GM12864 (cell line): ENCODE results near the gene FOXO3.

ENCODE experiments used
- DNase-seq: peaks from one replicate; pipeline ENCODE4 v3.0.0-alpha.2; 2011; ENCODE audit warnings: low read depth
- H3K4me3 ChIP-seq: 2 replicates; pipeline ENCODE4 v1.5.1; 2011; ENCODE audit warnings: mild to moderate bottlenecking, low read depth, low read length, control low read depth
- TF ChIP-seq, protein P1 (sequence below): IDR thresholded peaks from 2 replicates; pipeline ENCODE4 v1.5.1; 2011; ENCODE audit warnings: low read depth, mild to moderate bottlenecking, moderate library complexity, low read length, control low read depth, inconsistent platforms; ENCODE audit errors: missing control alignments

FOXO3 gene

DNA sequence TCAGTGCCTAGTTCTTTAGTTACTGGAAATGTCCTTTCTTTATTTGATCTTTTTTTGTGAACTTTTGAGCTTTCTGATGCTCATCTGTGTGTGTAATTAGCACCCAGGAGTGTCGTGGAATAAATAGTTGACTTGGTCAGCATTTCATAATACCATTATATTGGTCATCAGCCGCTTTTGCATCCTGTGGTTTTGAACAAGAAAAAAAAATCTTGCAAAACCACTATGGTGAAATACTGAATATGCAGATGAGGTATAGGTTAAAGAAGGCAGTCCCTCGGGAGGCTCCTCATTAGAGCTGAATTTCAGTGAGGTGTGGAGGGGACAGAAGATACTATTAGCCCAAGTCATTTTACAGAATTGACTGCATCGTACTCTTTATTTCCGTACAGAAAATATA is 90.1 kb downstream of the FOXO3 start:
- H3K4me3 ChIP-seq = no peak overlapping the region
- DNase-seq = no peak
- TF ChIP-seq, protein P1, sequence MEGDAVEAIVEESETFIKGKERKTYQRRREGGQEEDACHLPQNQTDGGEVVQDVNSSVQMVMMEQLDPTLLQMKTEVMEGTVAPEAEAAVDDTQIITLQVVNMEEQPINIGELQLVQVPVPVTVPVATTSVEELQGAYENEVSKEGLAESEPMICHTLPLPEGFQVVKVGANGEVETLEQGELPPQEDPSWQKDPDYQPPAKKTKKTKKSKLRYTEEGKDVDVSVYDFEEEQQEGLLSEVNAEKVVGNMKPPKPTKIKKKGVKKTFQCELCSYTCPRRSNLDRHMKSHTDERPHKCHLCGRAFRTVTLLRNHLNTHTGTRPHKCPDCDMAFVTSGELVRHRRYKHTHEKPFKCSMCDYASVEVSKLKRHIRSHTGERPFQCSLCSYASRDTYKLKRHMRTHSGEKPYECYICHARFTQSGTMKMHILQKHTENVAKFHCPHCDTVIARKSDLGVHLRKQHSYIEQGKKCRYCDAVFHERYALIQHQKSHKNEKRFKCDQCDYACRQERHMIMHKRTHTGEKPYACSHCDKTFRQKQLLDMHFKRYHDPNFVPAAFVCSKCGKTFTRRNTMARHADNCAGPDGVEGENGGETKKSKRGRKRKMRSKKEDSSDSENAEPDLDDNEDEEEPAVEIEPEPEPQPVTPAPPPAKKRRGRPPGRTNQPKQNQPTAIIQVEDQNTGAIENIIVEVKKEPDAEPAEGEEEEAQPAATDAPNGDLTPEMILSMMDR = no peak

DNA sequence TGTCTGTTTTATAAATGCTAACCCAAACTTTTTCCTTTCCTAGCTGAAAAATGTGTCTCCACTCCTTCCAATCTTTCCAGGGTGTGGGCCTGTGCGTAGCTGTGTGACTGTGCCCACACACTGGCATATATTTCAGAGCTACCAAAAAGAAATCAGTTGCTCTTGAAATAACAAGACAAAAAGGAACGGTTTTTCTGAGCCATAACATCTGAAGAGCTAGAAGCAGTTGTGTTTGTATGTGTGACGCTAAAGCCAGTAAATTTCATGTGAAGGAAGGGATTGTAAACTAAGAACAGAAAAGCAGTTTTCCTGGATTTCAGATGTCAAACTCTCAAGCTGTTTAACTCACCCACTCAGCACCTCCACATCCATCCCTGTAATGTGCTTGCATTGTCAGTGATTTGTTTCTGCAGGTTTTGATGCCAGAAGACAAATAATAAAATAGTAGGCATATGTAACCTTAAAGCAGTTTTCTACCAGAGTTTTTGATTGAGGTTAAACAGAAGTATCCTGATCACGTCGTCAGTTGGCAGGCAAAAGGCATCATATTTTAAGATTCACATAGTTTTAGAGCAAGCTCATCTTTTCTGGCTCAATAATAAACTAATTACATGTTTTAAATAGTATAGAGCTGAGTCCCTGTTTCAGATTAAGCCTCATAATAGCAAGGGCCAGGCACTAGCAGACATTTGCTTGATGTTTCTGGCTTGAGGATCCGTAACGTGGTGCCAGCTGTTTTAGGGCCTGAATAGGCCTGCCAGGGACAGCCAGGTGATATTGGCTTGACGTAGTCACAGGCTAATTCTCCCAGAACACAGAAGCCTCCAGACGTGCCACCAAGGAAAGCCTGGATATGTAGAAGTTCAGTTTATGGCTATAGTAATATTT is 90.9 kb downstream of the FOXO3 start:
- TF ChIP-seq, protein P1 = no peak
- no peak for DNase-seq
- H3K4me3 ChIP-seq = no peak overlapping the region

DNA sequence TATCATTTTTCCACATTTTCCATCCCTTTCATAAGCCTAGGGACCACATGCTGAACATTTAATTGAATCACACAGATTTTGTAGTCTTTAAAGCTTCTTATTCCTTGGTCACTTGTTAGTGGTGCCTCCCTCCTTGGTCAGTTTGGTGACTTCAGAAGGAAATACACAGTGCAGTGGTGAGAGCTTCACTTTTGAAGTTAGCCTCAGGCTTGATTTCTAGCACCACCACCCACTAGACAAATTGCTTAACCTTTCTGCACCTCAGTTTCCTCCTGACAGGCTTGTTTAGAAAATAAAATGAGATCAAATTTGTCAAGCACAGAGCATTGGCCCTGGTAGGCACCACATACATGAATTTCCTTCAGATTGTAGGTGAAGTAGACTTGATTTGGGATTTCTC is 91.7 kb downstream of the FOXO3 start:
- H3K4me3 ChIP-seq = no peak overlapping the region
- no peak for DNase-seq
- TF ChIP-seq, protein P1 = no peak

DNA sequence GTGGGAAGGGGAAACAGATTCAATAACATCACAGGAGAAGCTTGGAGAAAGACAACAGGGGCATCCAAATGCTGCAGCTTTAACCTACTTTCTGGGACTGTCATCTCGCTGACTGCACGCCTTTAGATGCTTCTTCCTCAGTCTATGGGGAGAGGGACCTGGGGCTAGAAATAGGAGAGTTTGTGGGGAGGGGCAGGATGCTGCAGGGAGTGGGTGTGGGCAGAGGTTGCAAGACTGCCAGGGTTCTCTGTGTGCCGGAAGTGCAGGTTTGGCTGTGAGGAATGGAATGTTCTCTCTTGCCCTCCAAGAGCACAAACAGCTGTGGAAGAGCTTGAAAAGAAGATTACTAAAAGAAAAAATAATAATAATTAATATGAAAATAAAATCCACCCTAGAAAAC is 93.2 kb downstream of the FOXO3 start:
- DNase-seq = no peak
- no peak overlapping the region for H3K4me3 ChIP-seq
- TF ChIP-seq, protein P1 = no peak

DNA sequence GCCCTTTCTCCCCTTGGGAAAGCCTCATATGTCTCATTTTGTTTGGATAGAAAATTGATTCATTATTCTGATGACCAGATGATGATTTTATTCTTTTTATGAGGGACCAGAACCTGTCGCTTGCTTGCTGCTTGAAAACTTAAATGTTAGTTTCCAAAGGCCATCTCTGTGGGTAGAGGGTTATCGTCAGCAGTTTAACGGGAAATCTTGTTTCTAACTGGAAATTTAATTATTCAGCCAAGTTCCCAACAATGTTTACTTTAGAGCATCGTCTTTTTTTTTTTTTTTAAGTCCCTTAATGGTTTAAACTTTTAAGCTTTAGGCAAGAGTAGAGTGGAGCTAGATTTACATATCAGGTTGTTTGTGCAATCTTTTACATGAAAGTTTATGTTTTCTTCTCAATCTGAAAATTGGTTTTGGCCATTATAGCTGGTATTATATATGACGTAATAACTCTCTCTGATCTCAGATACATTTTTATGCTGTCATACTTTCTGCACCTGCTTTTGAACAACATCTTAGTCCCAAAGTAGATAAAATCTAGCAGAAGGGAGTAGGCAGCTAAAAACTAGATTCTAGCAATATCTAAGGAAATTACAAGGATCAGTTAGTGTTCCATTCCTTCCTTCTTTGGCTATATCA is 93.9 kb downstream of the FOXO3 start:
- no peak overlapping the region for H3K4me3 ChIP-seq
- no peak for DNase-seq
- TF ChIP-seq, protein P1 = no peak

DNA sequence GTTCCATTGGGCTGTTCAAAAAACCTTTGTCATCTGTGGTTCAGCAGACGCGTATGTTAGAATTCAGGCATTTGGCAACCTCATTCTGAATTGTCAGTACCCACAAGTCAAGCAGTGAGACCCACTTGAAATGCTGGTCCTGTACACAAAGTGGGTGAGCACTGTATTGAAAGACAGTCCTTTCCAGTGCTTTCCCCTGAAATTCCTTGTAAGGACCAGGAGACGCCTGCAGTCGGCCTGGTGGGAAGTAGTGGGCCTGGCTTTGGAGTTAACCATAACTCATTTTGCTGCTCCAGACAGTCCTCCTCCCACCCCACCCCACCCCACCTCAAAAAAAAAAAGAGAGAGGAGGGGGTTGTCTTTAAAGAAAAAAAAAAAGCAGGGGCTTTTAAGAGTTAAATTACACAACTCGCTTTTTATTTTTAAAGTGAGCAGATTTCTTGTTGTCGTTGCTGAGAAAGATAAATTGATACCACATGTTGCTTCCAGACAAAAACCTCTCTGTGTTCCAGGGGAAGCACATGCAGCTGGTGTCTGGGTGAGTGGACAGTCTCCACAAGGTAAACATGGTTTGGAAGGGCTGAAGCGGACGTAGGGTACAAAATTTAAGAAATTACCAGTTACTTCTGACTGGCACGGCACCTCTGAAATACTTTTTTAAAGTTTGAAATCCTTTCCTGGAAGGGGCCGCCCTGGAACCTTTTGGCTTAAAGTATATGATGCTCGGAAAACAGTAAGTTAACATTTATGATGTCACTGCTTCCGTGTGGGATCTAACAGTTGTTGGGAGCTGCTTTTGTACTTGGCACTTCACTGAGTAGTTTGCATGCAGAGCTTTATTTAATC is 95.3 kb downstream of the FOXO3 start:
- H3K4me3 ChIP-seq = no peak overlapping the region
- no peak for DNase-seq
- TF ChIP-seq, protein P1 = no peak
